Activated CD8-positive, alpha-beta memory T cell treated with anti-CD3 and anti-CD28 coated beads, Interleukin-2, amount 50 U/mL, for 4 hours (primary cell): ENCODE measurements around the gene FOXP4.
A peak's percentile ranks its signal among the peaks of the same experiment; 100 is the strongest.

ENCODE experiments used
- DNase-seq: peaks from one replicate; pipeline ENCODE4 v3.0.0-alpha.2; 2020

The FOXP4 gene

GRCh38 chr6:41586252-41587007 lies 40.2 kb downstream of the FOXP4 start:
- no peak for DNase-seq

- DNase-seq, result no peak
These were observed 41.1 kb downstream of the FOXP4 start for GRCh38 chr6:41587131-41587879.

GRCh38 chr6:41588111-41588510 lies 41.9 kb downstream of the FOXP4 start:
- no peak for DNase-seq

GRCh38 chr6:41589223-41589622 lies 43.0 kb downstream of the FOXP4 start:
- DNase-seq, result no peak

- DNase-seq, result no peak
These were observed 43.7 kb downstream of the FOXP4 start for GRCh38 chr6:41589636-41590622.

- DNase-seq, result no peak
These were observed 44.9 kb downstream of the FOXP4 start for GRCh38 chr6:41591122-41591521.

GRCh38 chr6:41591859-41592502 lies 45.8 kb downstream of the FOXP4 start:
- peak; percentile 85 for DNase-seq

- DNase-seq, result no peak
These were observed 47.2 kb downstream of the FOXP4 start for GRCh38 chr6:41593406-41593805.

- no peak for DNase-seq
These were observed 47.7 kb downstream of the FOXP4 start for GRCh38 chr6:41593839-41594238.

- no peak for DNase-seq
These were observed 48.1 kb downstream of the FOXP4 start for GRCh38 chr6:41594326-41594725.

GRCh38 chr6:41594766-41595165 lies 48.6 kb downstream of the FOXP4 start:
- DNase-seq, result no peak

GRCh38 chr6:41595166-41595565 lies 49.0 kb downstream of the FOXP4 start:
- no peak for DNase-seq

- DNase-seq, result no peak
These were observed 50.0 kb downstream of the FOXP4 start for GRCh38 chr6:41596096-41596685.

GRCh38 chr6:41596807-41597206 lies 50.6 kb downstream of the FOXP4 start:
- DNase-seq, result no peak

GRCh38 chr6:41597246-41598000 lies 51.2 kb downstream of the FOXP4 start:
- DNase-seq, result no peak

- DNase-seq, result no peak
These were observed 52.5 kb downstream of the FOXP4 start for GRCh38 chr6:41598670-41599014.

- no peak for DNase-seq
These were observed 53.1 kb downstream of the FOXP4 start for GRCh38 chr6:41599015-41599851.

- no peak for DNase-seq
These were observed 53.8 kb downstream of the FOXP4 start for GRCh38 chr6:41599852-41600445.

- DNase-seq, result no peak
These were observed 54.5 kb downstream of the FOXP4 start for GRCh38 chr6:41600499-41601247.

- DNase-seq, result no peak
These were observed 55.0 kb downstream of the FOXP4 start for GRCh38 chr6:41601248-41601549.
